GM12801 (cell line): ENCODE measurements around the gene SH2D2A.

Experiments
- CTCF ChIP-seq: IDR thresholded peaks from one replicate; pipeline ENCODE4 v1.5.1; 2011; ENCODE audit warnings: control low read depth; ENCODE audit not compliant: insufficient read length; ENCODE audit errors: extremely low read depth

SH2D2A gene

GRCh38 chr1:156833603-156834002 is 17.0 kb upstream of the SH2D2A start:
- no peak for TF ChIP-seq CTCF

- TF ChIP-seq CTCF = no peak
These were observed 15.8 kb upstream of the SH2D2A start for GRCh38 chr1:156832434-156832833.

DNA sequence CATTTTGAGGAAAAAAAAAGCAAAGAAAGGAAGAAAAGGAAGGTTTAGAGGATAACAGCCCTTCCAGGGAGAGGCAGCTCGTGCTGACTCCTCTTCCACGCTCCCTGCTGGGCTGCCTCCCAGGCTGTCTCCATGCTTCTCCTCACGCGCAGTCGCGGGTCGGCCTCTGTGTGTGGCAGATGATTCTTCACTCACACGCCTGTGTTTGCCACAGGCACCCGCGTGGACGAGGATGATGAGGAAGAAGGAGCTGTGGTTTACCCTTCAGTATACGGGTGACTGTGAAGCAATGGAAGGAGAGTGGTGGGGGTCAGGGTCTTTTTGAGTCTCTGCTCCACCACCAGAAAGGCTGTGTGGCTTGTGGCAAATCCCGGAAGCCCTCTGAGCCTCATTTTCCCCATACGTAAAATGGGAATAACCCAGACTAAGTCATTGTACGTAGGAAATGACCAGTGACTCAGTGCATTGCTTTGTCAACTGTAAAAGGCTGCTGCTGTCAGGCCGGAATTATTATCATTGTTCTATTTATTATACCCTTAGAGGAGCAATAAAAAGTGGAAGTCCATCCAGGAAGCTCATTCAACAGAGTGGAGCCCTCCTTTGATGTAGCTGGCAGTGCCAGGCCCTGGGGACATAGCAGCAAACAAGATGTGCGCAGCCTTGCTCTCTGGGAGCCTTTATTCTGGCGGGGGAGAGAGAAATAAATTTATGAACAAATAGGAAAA is 11.9 kb upstream of the SH2D2A start:
- no peak for TF ChIP-seq CTCF

DNA sequence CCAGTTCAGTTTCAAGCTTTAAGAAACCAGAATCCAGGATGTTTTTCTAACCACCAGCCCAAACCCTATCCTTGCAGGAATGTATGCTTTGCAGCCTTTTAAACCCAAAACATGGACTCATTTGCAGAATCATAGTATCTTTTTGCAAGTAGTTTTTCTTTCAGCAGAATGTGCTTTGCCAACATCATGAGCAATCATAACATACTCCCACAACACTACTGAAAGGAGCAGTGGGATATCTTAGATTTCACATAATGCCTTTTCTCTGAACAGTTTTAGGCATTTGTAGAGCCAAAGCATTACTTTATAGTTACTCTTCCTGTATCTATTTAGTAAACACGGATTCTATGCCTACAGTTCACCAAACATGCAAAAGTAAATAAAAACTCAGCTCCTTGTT is 10.0 kb upstream of the SH2D2A start:
- TF ChIP-seq CTCF = no peak

- TF ChIP-seq CTCF = no peak
These were observed 6.7 kb upstream of the SH2D2A start for GRCh38 chr1:156823210-156823790.

- no peak for TF ChIP-seq CTCF
These were observed 6.0 kb upstream of the SH2D2A start for GRCh38 chr1:156822680-156823079.

GRCh38 chr1:156821801-156822200 is 5.2 kb upstream of the SH2D2A start:
- TF ChIP-seq CTCF = no peak
